Medulla oblongata (tissue), 1 donor: ENCODE results near the gene DYNLT2B.
A peak's percentile ranks its signal among the peaks of the same experiment; 100 is the strongest.
"Not testable (repeated sequence)": the region's sequence is repeated elsewhere in the genome, so short reads cannot be mapped to it uniquely, and the experiment has no call there.

Experiments
- DNase-seq: peaks from one replicate; pipeline ENCODE4 v3.0.0-alpha.2; 2015; ENCODE audit errors: extremely low spot score

Gene DYNLT2B

DNA sequence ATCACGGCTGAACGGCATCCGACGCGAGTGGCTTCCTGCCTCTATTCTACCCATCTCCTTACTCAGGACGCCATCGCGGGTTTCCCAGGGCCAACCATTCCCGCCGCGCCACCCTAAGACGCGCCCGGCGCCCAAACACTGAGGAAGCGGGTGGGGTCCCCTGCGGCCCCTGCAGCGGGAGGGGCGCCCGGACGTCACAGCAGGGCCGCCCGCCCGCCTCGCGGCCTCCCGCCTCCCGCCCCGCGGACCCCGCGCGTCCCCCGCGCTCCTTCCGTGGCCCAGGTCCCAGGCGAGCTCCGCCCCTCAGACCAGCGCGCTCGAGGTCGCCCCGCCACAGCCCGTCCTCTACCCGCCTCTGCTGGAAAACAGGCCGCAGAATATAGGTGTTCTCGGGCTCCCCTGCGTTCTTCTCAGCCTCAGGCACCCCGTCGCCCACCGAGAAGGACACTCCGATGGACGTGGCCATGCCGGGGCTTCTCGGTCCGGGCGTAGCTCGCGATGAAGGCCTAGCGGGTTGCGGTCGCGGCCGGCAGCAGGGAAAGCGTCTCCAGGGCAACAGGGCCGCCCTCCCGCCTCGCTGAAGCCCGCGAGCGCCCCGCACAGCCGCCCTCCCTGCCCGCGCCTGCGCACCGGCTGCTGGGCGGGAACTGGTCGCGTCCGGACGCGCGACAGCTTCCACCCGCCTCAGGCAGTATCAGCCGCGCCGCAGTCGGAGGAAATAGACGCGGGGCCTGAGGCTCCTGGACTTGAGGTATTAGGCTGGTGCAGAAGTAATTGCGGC lies at the start of gene DYNLT2B:
DYNLT2B (minus strand) TSS at position 554 of the 781 bp plus-strand sequence; CDS start at position 466, 88 bp downstream.
- peak; percentile 92 for DNase-seq

DNA sequence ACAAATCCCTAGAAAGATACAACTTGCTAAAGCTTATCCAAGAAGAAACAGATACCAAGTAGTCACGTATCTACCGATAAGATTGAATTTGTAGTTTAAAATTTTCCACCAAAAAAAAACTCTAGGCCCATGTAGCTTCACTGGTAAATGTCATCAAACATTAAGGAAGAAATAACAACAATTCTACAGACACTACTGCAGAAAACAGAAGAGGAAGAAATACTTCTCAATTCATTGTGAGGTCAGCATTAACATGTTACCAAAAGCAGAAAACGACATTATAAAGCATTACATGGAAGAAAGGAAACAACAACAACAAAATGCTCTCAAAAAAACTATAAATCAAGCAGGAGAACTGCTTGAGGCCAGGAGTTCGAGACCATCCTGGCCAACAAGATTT lies 47.7 kb upstream of the DYNLT2B start:
- no peak for DNase-seq

DNA sequence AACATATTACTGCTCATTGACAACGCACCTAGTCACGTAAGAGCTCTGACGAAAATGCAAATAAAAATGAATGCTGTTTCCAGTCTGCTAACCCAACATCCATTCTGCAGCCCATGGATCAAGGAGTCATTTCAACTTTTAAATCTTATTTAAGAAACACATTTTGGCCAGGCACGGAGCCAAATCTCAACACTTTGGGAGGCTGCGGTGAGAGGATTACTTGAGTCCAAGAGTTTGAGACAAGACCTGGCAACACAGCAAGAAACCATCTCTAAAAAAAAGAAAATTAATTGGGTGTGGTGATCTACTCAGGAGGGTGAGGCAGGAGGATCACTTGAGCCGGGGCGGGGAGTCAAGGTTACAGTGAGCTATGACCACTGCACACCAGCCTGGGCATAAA lies 42.5 kb upstream of the DYNLT2B start:
- no peak for DNase-seq

DNA sequence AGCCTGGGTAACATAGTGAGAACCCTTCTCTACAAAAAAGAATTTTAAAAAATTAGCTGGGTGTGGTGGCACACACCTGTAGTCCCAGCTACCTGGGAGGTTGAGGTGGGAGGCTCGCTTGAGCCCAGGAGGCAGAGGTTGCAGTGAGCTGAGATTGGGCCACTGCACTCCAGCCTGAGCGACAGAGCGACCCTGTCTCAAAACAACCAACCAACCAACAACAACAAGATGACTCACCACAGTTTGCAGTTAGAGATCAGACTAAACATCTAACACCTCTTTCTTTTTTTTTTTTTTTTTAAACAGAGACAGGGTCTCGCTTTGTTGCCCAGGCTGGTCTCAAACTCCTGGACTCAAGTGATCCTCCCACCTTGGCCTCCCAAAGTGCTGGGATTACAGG lies 40.5 kb upstream of the DYNLT2B start:
- DNase-seq, result not testable (repeated sequence)

DNA sequence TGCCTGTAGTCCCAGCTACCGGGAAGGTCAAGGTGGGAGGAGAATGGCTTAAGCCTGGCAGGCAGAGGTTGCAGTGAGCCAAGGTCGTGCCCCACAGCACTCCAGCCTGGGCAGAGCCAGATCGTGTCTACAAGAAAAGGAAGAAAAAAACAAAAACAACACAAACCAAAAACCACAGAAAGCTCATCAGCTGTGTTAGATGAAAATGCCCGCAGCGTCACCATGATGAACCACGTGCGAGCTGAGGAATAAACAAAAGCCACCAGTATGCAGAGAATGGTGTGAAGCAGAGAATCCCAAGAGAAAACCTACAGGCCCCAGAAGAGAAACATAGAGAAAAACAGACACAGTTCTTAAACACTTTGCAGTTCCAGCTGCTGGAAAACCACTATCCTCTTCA lies 39.9 kb upstream of the DYNLT2B start:
- no peak for DNase-seq

DNA sequence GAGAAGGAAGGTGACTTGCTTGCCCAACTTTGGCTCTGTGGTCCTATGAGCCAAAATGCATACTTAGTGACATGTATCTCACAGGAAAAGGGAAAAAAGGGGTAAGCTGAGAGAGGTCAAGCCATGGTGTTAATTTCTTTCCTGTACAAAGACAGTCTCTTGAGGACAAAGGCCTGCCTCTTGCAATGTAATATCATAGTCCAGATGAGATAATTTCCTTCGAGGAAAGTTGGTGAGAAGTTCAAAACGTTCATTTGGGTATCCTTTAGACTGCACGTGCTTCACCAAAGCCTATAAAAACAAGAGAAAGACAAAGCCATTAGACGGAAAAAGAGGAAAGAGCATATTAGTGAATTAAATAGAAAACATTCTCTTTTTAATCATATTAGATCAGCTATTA lies 38.5 kb upstream of the DYNLT2B start:
- DNase-seq, result no peak

DNA sequence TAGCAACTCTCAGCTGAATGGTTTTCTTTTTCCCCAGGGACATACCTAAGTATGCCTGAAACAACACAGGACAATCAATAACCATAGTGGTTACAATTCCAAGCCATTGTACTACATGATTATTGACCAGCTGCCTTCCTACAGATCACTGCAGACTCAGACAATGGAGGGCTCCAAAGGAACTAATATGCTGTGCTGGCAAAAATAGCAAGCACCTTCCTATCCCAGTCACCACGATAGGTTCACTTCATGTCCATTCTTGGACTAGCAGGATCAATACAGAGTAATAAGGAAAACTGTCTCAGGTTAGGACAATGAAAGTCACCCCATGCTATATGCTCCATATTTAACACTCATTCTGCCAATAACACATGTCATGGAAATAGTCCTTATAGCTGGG lies 37.6 kb upstream of the DYNLT2B start:
- no peak for DNase-seq

DNA sequence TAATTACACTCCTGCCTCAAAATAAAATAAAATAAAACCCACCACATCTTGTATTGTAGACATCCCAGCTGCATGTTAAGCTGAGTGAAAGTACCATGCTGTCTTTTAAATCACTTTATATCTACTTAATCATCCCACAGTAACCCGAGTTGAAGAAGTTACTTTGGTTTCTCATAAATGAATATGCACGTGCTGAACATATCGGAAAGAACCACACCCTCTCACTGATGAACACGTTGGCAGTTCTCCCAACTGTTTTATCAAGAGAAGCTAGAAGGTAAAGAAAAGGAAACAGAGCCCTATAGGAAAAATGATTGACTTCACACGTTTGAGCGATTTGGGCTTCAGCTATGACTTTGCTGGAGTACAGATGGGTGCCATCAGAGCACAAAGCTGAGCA lies 36.1 kb upstream of the DYNLT2B start:
- no peak for DNase-seq

DNA sequence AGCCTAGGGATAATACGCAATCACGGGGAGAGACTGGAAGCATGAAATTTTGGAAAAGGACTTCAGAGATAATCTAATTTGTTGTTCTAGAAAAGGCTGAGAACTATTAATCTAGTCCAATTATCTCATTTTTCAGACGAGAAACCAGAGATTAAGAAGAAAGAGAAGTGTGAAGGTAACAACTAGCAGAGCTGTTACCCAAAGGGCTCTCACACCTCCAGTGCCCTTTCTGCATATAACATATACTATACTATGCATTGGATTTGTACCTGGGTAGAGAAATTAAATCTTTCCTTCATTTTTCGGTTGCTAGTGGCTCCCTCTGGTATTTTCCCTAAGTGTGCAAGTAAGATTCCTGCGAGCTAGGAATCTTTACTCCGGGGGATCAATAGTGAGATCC lies 33.5 kb upstream of the DYNLT2B start:
- DNase-seq, result no peak

DNA sequence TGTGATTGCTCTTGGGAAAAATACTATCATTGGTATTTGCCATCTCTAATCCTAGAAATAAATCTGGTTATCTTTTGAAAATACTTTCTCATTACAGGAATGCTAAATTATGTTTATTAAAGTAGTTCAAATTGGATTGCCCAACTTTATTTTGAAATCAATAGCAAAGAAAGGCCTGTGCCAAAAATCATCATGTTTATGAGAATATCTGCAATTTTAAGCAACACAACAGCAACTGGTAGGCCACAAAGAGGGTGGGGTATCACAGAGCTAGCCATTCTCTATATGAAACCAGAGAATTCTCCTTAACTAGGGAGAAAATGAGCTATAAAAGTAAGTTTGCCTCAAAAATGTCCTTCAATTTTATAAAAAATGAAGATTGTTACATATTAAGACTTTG lies 32.0 kb upstream of the DYNLT2B start:
- no peak for DNase-seq

DNA sequence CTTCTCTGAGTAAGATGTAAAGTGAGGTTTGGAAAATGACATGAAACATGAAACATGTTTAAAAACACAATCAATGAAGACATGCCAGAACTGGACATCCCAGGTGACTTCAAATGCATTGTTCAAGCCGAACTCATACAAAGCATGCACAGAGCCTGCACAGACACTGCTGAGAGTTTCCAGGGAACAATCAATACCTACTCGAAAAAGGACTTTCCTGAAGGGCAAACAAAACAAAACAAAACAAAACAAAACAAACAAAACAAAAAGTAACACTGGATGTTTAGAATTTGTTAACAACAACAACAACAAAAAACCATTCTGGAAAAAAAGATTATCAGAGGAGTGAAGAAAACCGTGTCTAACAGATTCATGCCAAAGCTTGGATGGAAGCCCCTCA lies 30.7 kb upstream of the DYNLT2B start:
- DNase-seq, result no peak

DNA sequence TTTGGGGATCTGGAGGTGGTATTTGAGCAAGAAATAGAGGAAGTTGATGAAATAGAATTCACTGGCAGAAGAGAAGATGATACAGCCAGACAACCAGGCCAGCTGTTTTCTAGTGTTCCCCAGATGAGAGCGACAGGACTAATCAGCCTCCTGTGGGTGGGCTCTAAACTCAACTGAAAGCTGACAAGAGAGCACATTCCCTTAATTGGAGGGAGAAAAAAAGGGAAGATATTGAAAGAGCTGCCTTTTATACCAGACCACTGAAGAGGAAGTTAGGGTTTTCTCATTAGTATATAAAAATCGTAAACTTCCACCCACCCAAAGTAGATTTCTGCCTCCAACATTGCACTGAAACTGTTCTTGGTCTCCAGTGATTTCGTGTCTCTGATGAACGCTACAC lies 26.6 kb upstream of the DYNLT2B start:
- peak; percentile 36 for DNase-seq

DNA sequence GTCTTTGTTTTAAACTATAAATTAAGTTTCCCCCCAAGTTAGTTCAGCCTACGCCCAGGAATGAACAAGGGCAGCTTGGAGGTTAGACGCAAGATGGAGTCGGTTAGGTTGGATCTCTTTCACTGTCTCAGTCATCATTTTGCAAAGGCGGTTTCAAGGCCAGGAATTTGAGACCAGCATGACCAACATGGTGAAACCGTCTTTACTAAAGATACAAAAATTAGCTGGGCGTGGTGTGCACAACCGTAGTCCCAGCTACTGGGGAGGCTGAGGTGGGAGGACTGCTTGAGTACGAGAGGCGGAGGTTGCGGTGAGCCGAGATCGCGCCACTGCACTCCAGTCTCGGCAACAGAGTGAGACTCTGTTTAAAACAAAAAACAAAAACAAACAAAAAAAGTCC lies 25.9 kb upstream of the DYNLT2B start:
- DNase-seq, result not testable (repeated sequence)

DNA sequence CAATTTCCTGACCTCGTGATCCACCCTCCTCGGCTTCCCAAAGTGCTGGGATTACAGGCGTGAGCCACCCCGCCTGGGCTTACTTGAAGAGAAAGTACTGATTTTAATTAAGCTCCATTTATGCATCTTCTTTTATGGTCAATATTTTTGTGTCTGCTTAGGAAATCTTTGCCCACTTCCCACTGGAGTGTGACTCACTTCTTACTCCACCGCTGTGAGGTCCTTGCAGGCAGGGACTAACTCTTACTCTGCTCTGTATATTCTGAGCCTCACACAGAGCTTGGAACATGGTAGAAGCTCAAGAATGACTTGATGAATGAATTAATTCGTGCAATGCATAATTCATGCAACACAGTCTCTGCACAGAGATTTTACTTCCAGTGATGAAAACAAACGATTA lies 23.1 kb upstream of the DYNLT2B start:
- DNase-seq, result no peak

DNA sequence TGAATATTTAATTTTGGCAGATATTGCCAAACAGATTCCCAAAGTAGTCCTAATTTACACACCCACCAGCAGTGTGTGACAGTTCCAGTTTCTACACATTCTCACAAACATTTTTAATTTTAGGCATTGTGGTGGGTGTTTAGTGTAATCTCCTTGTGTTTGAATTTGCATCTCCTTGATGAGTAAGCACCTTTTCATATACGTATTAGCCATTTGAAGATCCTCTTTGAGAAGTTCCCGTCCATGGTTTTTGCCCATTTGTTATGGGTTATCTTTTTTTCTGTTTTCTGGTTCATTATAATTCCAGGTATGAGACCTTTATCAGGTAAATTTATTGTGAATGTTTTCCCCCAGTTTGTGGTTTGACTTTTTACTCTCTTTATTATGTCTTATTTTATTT lies 22.4 kb upstream of the DYNLT2B start:
- no peak for DNase-seq

DNA sequence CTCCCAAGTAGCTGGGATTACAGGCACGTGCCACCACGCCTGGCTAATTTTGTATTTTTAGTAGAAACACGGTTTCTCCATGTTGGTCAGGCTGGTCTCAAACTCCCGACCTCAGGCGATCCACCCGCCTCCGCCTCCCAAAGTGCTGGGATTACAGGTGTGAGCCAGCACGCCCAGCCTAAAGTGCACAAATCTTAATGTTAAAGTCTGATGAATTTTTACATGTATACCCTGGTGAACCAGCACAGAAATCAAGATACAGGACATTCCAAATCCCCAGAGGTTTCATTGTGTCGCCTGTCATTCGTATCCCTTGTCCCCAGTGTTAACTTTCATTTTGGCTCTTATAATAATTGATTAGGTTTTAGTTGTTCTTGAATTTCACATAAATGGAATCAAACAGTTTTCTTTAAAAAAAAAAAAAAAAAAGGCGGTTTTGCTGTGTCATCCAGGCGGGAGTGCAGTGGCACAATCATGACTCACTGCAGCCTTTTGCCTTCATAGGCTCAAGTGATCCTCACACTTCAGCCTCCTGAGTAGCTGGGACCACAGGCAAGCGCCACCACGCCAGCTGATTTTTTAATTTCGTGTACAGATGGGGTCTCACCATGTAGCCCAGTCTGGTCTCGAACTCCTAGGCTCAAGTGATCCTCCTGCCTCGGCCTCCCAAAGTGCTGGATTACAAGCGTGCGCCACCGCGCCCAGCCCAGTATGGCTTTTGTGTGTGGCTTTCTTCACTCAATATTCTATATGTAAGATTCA lies 21.6 kb upstream of the DYNLT2B start:
- no peak for DNase-seq

DNA sequence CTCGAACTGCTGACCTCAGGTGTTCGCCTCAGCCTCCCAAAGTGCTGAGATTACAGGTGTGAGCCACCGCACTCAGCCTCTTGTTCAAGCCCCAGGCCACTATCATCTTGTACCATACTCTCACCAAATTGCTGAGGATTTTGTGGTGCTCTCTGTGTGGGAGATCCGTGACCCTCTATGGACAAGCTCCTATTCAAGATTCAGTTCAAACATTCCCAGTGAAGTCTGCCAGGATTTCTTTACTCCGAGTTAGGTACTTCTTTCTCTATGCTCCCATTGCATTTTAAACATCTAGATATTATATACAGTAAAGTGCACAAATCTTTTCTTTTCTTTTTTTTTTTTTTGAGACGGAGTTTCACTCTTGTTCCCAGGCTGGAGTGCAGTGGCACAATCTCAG lies 21.0 kb upstream of the DYNLT2B start:
- no peak for DNase-seq

DNA sequence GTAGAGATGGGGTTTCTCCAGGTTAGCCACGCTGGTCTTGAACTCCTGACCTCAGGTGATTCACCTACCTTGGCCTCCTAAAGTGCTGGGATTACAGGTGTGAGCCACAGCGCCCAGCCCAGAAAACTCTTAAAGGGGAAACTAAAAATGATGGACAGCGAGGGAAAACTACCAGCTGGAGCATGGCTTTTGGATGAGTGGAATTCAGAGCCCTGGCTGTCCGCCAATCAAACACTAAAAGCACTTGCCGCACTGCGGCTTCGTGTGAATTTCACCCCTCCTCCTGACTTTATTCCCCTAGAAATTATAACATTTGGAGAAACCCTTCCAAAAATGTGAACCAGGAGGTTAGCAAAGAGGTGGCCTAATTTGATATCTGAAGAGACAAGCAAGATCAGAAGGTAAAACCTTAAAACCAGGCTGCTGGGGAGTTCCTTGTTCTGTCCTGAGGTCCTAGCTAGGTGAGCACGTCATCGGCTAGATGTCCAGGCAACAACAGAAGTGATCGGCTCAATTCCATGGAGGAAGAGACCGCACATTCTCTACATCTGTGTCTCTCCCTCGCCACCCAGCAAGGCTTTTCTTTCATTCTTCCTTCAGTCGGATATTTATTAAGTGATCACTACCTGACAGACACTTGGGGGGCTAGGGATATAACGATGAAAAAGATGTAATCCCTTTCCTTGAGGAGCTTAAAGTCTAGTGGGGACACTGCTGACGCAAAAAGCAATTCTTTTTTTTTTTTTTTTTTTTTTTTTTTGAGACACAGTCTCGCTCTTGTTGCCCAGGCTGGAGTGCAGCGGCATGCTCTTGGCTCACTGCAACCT lies 18.5 kb upstream of the DYNLT2B start:
- DNase-seq, result no peak

DNA sequence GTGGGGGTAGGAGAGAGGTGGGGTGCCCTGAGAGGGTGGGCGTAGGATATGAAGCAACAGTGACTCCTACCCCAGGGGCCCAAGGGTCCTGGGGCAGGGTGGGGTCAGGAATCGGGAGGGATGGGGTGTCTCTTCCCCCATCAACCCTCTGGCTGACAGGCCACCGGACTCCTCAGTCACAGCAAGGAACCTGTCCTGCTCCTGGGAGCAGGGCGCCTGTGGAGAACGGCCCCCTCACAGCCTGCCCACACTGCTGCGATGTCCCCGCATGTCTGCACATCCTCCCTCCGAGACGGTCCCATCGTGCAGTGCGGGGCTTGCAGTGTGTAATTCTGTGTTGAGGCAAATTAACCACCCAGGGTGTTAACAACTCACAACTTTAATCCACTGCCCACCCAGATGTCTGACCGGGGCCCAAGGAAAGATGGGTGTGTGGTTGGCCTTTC lies 17.5 kb upstream of the DYNLT2B start:
- DNase-seq, result no peak

DNA sequence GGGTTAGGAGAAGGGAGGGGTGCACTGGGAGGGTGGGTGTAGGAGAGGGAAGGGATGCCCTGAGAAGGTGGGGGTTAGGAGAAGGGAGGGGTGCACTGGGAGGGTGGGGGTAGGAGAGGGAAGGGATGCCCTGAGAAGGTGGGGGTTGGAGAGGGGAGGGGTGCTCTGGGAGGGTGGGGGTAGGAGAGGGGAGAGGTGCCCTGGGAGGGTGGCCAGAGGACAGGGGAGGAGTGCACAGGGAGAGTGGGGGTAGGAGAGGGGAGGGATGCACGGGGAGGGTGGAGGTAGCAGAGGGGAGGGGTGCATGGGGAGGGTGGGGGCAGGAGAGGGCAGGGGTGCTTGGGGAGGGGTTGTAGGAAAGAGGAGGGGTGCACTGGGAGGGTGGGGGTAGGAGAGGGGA lies 16.9 kb upstream of the DYNLT2B start:
- no peak for DNase-seq

DNA sequence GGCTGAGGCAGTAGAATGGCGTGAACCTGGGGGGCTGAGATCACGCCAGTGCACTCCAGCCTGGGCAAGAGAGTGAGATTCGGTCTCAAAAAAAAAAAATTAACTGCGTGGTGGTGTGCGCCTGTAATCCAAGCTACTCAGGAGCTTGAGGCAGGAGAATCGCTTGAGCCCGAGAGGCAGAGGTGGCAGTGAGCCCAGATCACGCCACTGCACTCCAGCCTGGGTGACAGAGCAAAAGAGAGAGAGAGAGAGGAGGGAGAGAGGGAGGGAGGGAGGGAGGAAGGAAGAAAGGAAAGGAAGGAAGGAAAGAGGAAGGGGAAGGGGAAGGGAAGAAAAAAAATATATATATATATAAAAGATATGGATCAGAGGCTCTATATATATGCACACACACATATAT lies 14.1 kb upstream of the DYNLT2B start:
- DNase-seq, result no peak

DNA sequence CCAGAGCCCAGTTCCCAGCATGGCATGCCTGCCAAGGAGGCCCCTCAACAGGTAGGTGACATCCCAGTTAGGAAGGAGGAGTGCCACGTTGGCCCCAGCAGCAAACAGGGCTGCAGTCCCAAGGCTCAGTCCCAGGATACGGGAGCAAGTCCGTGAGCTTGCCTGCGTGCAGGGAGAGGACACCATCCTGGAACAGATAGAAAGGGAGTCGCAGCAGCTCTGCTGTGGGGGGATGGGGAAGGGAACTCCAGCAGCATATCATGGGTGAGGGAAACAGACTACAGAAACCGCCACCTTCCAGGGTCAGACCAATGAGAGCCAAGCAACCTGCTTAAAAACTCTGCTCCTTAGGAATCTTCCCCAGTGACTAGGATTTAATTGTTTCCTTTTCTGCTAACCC lies 9.4 kb upstream of the DYNLT2B start:
- no peak for DNase-seq
